ENCODE results near the gene MIOX. TPM values are rescaled to one million over a fixed set of nuclear protein-coding genes. Genes with fewer than 3 reads are reported as not detected.

MIOX gene
- total and polyA plus RNA-seq, 9 of the 15 experiments (the other 6 are each of a cell fraction or from before 2014, with no cell fraction given): 0.08 TPM; not detected in 8

DNA sequence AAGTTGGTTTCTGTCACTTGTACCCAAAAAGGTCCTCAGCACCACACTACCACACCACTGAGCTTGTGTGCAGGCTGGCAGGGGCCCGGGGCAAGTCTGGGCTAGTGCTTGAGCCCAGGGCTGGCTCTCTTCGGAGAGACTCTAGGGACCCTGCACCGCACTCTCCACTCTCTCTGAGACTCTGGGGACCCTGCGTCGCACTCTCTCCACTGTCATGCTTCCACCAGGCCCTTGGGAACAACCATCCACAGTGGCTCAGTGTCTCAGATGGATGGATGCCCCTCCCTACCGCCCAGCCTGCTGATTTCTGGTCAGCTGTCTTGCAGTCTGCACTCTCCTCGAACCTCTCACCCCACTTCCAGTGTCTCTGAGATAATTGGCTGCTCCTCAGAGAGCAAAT is 9.8 kb upstream of the MIOX start:
- ChIA-PET CTCF (ENCODE audit: low intra/inter-chr PET ratio) (no interaction called here), POLR2A (interaction anchor here (0.6 kb wide), 1 partner anchor 56 kb away, joined by 3 read pairs; no protein-coding TSS in a partner anchor)
- intact Hi-C loops (cut with micrococcal nuclease): no loop called here
- no peak for FAIRE-seq
- Histone ChIP-seq H3K9ac (ENCODE audit: insufficient read depth in 1 of 2, low read depth in 2 of 2, low read length in 2 of 2) (no peak overlapping the region), H3K4me2 (ENCODE audit: insufficient read depth, low read length) (no peak overlapping the region), H3K79me2 (ENCODE audit: control insufficient read depth, insufficient read depth, low read length) (peaks cover 25% of the 10 kb centered on the region), H3K9me1 (ENCODE audit: control insufficient read depth, insufficient read depth, low read length) (peaks cover 4% of the 10 kb centered on the region), H4K20me1 (replicated peaks; ENCODE audit: control insufficient read depth, insufficient read depth, low read length) (peaks cover 22% of the 10 kb centered on the region), H3K9me3 (replicated peaks; ENCODE audit: control insufficient read depth, insufficient read depth, low read depth, low read length) (no peaks in the 10 kb centered on the region), H3K36me3 (ENCODE audit: control insufficient read depth, insufficient read depth, low read length) (0 out of 3 replicates have a peak, but pooled peaks cover 2% of the 10 kb centered on the region), H3K4me3 (no peak overlapping the region), H3K27me3 (ENCODE audit: control insufficient read depth in 2 of 2, insufficient read depth in 2 of 2, low read length in 2 of 2) (no peaks in the 10 kb centered on the region), H3K27ac (ENCODE audit: extremely low read depth, low read depth, low read length) (no peak overlapping the region), H3K4me1 (replicated peaks in 1 of 2; ENCODE audit: control insufficient read depth in 2 of 2, insufficient read depth in 2 of 2, low read length in 2 of 2) (peaks cover 13 to 48% of the 10 kb centered on the region in 2 experiments; a peak in 4 of 5 replicates), H2AFZ (ENCODE audit: low read depth, low read length) (no peak overlapping the region)
- no TSS peak for BruUV-seq (replicated peaks)
- ATAC-seq: no peak
- no peak for DNase-seq (ENCODE audit: extremely low read depth in 1 of 4, low spot score in 3 of 4)
- 45% methylated on average over 5 of the region's 7 CpGs for WGBS (ENCODE audit: insufficient coverage, low coverage, missing lambda C conversion rate)
- in situ Hi-C loops (cut with MboI): no loop called here
- no peak for TF ChIP-seq TEAD4 (IDR thresholded peaks at IDR 0.05; ENCODE audit: low read length)
- no peak for TF ChIP-seq TEAD4 (CRISPR knock-in tag; IDR thresholded peaks at IDR 0.05; ENCODE audit: borderline replicate concordance)
- no peak for TF ChIP-seq ZNF551 (CRISPR knock-in tag; IDR thresholded peaks at IDR 0.05)
- no peak for TF ChIP-seq SMARCA4 (IDR thresholded peaks at IDR 0.05)
- TF ChIP-seq CXXC5 (CRISPR knock-in tag; IDR thresholded peaks at IDR 0.05): no peak
- TF ChIP-seq ZNF143 (CRISPR knock-in tag; IDR thresholded peaks at IDR 0.05): no peak
- TF ChIP-seq BRF1 (IDR thresholded peaks at IDR 0.05; ENCODE audit: borderline replicate concordance, extremely low read depth, insufficient read length): no peak
- TF ChIP-seq CHD4 (IDR thresholded peaks at IDR 0.05; ENCODE audit: insufficient read depth, insufficient replicate concordance, low read depth, low read length, poor library complexity, severe bottlenecking): no peak
- no peak for TF ChIP-seq ZFP1 (CRISPR knock-in tag; IDR thresholded peaks at IDR 0.05)
- no peak for TF ChIP-seq STAT5B (CRISPR knock-in tag; IDR thresholded peaks at IDR 0.05)
- no peak for TF ChIP-seq ZNF347 (CRISPR knock-in tag; IDR thresholded peaks at IDR 0.05; ENCODE audit: low read depth)
- TF ChIP-seq ASH1L (IDR thresholded peaks at IDR 0.05; ENCODE audit: borderline replicate concordance, low read depth, partially characterized antibody): no peak
- TF ChIP-seq PHF8 (IDR thresholded peaks at IDR 0.05; ENCODE audit: borderline replicate concordance, low read length): no peak
- TF ChIP-seq ZBTB1 (CRISPR knock-in tag; IDR thresholded peaks at IDR 0.05; ENCODE audit: borderline replicate concordance, low read depth): no peak
- TF ChIP-seq FOXK1 (CRISPR knock-in tag; IDR thresholded peaks at IDR 0.05; ENCODE audit: borderline replicate concordance): no peak
- no peak for TF ChIP-seq EZH2 (IDR thresholded peaks at IDR 0.05; ENCODE audit: borderline replicate concordance, low read depth, low read length)
- TF ChIP-seq, protein P1, sequence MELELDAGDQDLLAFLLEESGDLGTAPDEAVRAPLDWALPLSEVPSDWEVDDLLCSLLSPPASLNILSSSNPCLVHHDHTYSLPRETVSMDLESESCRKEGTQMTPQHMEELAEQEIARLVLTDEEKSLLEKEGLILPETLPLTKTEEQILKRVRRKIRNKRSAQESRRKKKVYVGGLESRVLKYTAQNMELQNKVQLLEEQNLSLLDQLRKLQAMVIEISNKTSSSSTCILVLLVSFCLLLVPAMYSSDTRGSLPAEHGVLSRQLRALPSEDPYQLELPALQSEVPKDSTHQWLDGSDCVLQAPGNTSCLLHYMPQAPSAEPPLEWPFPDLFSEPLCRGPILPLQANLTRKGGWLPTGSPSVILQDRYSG (tag; conservative IDR thresholded peaks at IDR 0.05; ENCODE audit: low read depth): no peak
